Stimulated activated CD8-positive, alpha-beta memory T cell treated with anti-CD3 and anti-CD28 coated beads, Interleukin-4, amount 100 ng/mL, for 48 hours (primary cell): ENCODE results near the gene NRP1.

ENCODE experiments used
- DNase-seq: peaks from one replicate; pipeline ENCODE4 v3.0.0-alpha.2; 2020

The NRP1 gene

GRCh38 chr10:33347211-33347610 is 12.7 kb upstream of the NRP1 start:
- DNase-seq = no peak

- no peak for DNase-seq
Observed at GRCh38 chr10:33345236-33345635, 10.8 kb upstream of the NRP1 start.

- no peak for DNase-seq
Observed at GRCh38 chr10:33344676-33345075, 10.2 kb upstream of the NRP1 start.

DNA sequence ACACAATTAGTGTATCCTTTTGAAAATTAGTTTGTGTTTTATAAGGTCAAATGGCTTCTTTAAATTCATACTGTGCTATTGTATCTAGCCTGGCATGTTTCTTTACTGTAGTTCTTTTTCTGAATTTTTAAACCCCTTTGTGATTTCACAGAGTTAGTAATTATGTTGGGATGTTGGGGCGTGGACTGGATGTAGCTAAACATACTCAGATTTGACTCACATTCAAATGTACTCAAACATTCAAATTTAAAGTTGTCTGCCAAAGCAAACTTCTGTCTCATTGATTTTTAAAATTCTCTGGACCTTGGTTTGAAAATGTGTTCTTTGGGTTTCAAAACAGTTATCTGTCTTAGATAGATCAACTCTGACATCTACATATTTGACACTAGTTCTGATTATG is 7.2 kb upstream of the NRP1 start:
- DNase-seq = no peak

- no peak for DNase-seq
Observed at GRCh38 chr10:33337326-33337957, 3.0 kb upstream of the NRP1 start.

GRCh38 chr10:33336582-33337325 is 2.3 kb upstream of the NRP1 start:
- no peak for DNase-seq

- DNase-seq = peak; percentile 28
Observed at GRCh38 chr10:33335801-33336581, 1.5 kb upstream of the NRP1 start.

GRCh38 chr10:33335551-33335800 is 1.0 kb upstream of the NRP1 start:
- DNase-seq = peak; percentile 25

DNA sequence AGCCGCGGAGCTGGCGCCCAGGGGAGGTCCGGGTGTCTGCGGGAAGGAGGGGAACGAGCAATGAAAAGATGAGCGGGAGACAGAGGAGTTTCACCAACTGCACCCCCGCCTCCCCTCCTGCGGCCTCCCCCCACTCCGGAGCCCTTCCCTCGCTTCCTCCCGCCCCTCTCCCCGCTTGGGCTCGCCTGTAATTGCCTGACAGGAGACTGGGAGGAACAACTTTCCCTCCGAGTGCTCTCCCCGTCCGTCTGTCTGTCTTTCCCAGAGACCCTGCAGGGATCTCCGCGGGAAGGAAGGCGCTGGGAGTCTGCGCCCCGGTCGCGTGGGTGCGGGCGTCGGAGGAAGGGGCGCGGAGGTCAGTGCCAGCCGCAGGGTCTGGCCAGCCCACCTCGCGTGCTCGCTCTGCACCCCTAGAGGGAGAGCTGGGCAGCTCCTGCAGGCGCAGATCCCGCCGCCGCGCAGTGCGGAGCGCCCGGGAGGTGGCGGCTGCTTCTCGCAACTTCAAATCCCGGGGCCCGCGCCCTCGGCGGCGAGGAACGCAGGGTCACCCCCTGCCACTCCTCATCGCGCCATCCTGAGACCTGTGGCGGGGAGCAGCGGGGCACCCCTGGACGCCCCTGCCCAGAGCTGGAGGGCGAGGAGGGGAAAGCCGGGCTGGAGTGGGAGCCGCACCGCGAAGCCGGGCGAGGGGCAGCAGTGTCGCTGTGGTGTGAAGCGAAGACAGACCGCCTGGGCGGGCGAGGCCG is 511 bp upstream of the NRP1 start:
- DNase-seq = peak; percentile 59

- DNase-seq = peak; percentile 45
Observed at GRCh38 chr10:33333260-33334101, 986 bp downstream of the NRP1 start.

DNA sequence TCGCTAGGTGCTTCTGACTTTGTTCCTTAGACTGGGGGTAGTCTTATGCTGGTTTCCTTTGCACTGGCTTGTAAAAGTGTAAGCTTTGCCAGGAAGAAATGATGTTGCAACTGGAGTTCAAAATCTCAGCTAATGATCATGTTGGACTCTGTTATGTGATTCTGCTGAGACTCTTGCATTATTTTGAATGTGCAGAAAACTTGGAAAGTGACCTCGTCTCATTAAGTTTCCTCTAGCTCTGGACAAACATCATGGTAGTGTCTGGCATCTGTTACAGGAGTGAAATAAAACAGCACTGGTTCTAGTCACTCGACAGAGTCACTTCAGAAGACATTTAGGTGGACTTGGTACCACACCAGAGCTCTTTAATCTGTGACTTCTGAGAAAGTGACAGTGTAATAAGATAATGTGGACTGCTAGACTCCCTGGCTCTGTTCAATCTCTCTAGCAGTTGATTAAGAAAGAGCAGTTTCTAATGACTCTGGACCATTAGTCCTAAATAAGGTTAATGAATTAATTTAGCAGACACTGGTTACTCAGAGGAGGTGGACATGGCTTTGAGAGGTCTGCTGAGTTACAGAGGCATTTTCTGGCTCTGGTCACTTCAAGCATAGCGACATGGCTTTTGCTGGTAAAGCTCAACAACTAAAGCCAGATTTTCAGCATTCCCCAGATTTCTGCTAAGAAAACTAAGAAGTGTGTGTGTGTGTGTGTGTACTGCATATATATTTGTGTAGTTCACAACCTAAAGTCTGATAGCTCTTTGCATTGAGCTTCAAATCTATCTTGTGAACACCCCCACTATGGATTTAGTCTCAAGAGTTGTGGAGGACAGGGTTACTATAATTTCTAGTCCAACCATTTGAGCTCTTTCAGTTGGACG is 2.0 kb downstream of the NRP1 start:
- no peak for DNase-seq

DNA sequence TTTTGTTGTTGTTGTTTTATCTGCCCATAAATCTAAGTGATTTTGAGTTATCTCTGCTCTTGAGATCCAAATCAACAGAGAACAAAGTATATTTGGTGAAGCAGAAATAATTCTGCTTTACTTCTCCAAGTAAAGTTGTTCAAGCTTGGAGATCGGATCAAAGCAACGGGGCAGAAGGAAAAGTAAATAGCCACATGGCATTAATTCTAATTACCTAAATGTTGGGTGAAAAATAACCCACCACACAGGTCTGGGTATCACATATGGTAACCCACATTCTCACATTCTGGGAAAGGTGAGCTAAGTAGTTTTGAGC is 3.1 kb downstream of the NRP1 start:
- DNase-seq = no peak

DNA sequence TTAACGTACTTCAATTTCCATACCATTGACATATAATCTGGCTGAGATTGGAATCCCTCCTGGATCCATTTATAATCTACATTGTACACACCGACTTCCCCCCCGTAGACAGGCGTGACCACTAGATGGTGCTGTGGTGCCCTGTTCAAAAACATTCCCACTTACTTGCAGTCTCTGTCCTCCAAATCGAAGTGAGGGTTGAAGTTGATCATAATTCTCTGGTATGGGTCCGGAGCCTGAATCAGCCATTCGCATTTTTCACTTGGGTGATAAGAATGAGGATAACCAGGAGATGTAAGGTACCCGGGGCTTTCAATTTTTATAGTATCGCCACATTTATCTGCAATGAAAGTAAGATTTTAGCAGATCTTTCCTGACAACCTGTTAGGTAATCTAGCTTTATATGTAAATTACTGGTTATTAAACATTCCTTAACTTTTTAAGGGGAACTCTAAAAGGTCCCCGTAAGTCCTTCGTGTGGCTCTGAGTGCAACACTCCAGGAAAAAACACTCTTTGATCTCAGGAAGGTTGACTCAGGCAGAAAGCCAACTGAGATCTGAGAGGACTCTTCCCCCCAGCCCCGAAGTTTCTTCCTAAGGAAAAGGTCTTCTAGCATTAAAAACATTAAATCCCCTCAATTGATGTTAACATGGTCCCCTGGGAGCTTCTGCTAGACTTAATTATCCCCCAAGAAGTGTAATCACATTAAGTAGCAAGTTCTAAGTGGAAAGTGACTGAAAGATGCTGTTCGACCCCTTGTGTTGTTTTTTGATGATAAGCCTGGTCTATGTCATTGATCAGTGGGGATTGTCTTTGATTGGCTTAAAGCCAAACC is 3.7 kb downstream of the NRP1 start:
- DNase-seq = peak; percentile 92

GRCh38 chr10:33329178-33329577 is 5.3 kb downstream of the NRP1 start:
- DNase-seq = no peak

DNA sequence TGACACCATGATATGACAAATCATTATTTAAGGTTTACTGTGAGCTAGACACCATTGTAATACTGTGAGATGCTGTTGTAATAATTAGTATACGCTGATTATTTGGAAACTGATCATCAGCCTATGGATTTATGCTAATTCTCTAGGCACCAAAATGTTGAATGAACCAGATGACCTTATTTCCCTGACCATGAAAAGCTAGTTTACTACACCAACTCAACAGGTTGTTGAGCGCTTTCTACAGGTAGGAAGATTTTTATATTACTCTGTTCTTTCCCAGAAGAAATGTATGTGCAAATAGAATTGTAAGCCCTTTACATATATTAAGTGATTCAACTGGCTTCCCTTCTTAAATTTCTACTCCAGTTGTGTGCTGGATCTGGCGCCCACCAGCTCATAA is 6.2 kb downstream of the NRP1 start:
- no peak for DNase-seq

DNA sequence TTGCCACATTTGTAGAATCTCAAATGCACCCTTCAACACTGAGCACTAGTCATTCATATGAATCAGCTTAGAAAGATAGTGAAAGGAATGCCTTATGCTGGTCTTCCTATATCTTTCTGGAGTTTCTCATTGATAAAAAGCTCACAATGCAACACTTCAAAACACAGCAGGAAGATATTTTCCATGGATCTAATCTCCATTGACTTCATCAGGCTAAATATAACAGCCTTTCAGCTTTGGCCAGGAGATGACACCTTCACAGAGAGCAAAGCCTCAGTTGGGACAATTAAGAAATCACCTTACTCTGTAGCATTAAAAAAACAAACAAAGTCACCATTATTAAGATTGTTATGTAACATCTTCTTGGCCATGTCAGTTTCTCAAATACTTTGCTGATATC is 6.7 kb downstream of the NRP1 start:
- no peak for DNase-seq

GRCh38 chr10:33326933-33327332 is 7.5 kb downstream of the NRP1 start:
- no peak for DNase-seq

- no peak for DNase-seq
Observed at GRCh38 chr10:33325929-33326328, 8.5 kb downstream of the NRP1 start.

DNA sequence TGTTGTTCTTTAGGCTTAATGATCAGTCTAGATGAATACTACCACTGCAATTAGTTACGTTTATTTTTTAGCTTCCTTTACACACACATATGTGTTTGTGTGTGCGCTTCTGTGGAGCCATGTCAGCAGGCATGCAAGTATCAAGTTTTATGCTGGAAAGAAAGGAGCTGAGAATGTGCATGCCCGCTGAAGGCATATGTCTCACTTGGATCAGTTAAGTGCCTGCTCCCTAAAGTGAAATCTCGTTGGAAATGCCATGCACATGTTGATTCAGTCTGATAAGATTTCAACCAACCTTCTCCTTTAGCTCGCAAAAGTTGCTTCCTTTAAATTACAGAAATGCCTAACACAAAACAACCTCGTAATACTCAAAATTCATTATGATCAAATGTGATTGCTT is 10.7 kb downstream of the NRP1 start:
- DNase-seq = no peak

DNA sequence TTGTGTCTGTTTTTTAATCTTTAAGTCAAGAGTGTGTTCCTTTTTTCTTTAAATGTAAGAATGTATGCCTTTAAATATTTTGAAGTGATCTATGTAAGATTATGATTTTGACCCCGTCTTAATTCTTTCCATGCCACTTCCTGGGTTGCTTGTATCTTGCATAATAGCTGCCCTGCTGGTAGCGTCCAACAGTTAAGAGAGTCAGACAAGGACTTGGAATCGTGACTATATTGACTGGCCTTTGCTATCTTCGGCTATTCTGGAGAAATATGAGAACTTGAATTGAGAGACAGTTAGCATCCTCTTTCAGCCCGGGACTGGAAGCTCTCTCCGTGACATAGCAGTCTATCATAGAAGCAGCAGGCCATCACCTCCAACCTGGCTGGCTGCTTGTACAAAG is 13.0 kb downstream of the NRP1 start:
- DNase-seq = no peak

DNA sequence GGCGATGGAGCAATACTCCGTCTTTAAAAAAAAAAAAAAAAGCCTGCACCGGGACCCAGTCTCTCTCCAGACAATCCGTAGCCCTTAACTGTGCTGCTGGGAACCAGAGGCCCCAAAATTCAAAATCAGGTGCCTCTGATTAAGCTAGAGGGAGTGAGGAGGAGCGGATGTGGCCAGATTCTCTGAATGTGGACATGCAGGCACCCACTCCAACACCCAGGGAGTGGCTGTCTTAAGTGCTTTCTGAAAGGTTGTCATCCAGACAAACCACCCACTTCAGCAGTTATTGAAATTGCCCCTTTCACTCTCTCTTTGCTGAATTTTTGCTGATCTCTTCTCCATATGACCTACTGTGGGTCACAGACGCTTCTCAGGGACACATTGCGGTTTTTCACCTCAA is 14.2 kb downstream of the NRP1 start:
- no peak for DNase-seq
